Loucy (cell line): ENCODE results near the gene DBF4B.

Source experiments
- EZH2phosphoT487 ChIP-seq: fragments of 200-600 bp; IDR thresholded peaks from 2 replicates; pipeline ENCODE4 v1.6.1; 2018; ENCODE audit warnings: antibody characterized with exemption, mild to moderate bottlenecking, moderate library complexity, borderline replicate concordance
- TF ChIP-seq, protein P1 (sequence below): fragments of 200-600 bp; sonication (generic); conservative IDR thresholded peaks from 2 replicates; pipeline ENCODE4 v1.5.1; 2014; ENCODE audit warnings: mild to moderate bottlenecking, antibody characterized with exemption, low read length

DNA sequence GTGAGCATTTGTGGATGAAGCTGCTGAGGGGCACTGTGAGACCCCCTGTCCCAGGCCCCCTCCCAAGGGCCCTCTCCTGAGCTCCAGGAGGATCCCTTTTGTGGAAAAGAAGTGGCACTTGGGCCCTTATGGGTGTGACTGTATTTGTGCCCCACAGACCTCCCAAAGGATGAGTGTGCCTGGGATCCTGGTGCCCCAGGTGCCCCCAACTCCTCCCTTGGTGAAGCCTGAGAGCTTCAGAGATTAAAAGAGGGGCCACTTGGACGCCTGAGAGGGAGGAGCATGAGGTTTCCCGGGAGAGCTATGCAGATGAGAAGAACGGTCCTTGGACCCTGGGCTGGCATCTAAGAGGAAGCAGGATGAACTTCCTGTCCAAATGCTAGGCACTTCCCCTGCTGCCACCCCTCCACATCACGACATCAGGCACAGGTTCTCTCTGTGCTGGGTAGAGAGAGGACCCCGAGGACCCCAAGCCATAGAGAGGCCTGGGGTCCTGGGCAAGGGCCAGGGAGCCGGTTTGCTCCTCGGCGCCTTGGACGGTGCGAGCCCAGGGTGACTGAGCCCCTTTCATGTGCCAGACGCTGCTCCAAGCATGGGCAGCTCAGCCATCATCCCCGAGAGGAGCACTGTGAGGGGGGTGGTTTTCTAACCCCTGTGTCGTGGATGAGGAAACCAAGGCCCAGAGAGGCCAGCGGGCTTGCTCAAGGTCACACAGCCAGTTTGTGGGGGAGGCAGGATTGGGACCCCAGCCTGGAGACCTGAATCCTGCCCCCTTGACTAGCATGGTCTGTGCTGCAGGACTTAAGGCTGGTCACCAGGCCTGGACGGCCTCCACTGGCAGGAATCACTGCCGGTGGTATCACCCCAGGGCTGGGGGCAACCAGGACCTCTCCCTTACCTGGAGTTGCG lies 44.7 kb downstream of the DBF4B start:
- TF ChIP-seq, protein P1, sequence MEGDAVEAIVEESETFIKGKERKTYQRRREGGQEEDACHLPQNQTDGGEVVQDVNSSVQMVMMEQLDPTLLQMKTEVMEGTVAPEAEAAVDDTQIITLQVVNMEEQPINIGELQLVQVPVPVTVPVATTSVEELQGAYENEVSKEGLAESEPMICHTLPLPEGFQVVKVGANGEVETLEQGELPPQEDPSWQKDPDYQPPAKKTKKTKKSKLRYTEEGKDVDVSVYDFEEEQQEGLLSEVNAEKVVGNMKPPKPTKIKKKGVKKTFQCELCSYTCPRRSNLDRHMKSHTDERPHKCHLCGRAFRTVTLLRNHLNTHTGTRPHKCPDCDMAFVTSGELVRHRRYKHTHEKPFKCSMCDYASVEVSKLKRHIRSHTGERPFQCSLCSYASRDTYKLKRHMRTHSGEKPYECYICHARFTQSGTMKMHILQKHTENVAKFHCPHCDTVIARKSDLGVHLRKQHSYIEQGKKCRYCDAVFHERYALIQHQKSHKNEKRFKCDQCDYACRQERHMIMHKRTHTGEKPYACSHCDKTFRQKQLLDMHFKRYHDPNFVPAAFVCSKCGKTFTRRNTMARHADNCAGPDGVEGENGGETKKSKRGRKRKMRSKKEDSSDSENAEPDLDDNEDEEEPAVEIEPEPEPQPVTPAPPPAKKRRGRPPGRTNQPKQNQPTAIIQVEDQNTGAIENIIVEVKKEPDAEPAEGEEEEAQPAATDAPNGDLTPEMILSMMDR, result no peak
- TF ChIP-seq EZH2phosphoT487, result no peak
